ENCODE data around the gene KCNQ5. TPM values are rescaled to one million over a fixed set of nuclear protein-coding genes. Genes with fewer than 3 reads are reported as not detected.

Gene KCNQ5
- total RNA-seq, 4 donors from 2014 or later, result 0.96 to 3.4 (median 1.5) TPM

- H3K27ac ChIP-seq, result no peak overlapping the region
- TF ChIP-seq EP300 (IDR thresholded peaks at IDR 0.05) (no peak), CTCF (IDR thresholded peaks at IDR 0.05) (no peak), POLR2AphosphoS5 (IDR thresholded peaks at IDR 0.05) (no peak), POLR2A (IDR thresholded peaks at IDR 0.05) (no peak)
- H3K36me3 ChIP-seq, result no peaks in the 10 kb centered on the region
- 93% methylated on average over 3 of the region's 4 CpGs; no CpG with 5 or more reads in 1 of the 2 donors for WGBS, 2 donors (ENCODE audit: low coverage in 1 of 2)
- peaks cover 0 to 13% (median 0%) of the 10 kb centered on the region in 3 donors for H3K4me1 ChIP-seq
- H3K27me3 ChIP-seq, result no peaks in the 10 kb centered on the region
- H3K9me3 ChIP-seq, result no peaks in the 10 kb centered on the region
- no peak for ATAC-seq
- H3K4me3 ChIP-seq, result no peak overlapping the region
These were observed 167.3 kb downstream of the KCNQ5 start for GRCh38 chr6:72789145-72789544.

- H3K36me3 ChIP-seq, result no peaks in the 10 kb centered on the region
- H3K27ac ChIP-seq, result no peak overlapping the region
- 64 to 67% methylated on average over 1 of the region's 1 CpG for WGBS, 2 donors (ENCODE audit: low coverage in 1 of 2)
- ATAC-seq, result no peak
- no peak overlapping the region for H3K4me3 ChIP-seq
- H3K9me3 ChIP-seq, result no peaks in the 10 kb centered on the region
- H3K4me1 ChIP-seq, result peaks cover 0 to 6% (median 0%) of the 10 kb centered on the region in 3 donors
- TF ChIP-seq CTCF (IDR thresholded peaks at IDR 0.05) (no peak), POLR2AphosphoS5 (IDR thresholded peaks at IDR 0.05) (no peak), EP300 (IDR thresholded peaks at IDR 0.05) (no peak), POLR2A (IDR thresholded peaks at IDR 0.05) (no peak)
- H3K27me3 ChIP-seq, result no peaks in the 10 kb centered on the region
These were observed 170.8 kb downstream of the KCNQ5 start for GRCh38 chr6:72792692-72793091.

- Histone ChIP-seq H3K27me3 (no peaks in the 10 kb centered on the region), H3K36me3 (no peaks in the 10 kb centered on the region), H3K4me1 (no peaks in the 10 kb centered on the region), H3K4me3 (no peak overlapping the region), H3K9me3 (no peaks in the 10 kb centered on the region), H3K27ac (no peak overlapping the region)
- WGBS, 2 donors (ENCODE audit: low coverage in 1 of 2), result 56 to 65% methylated on average over 9 to 10 of the region's 10 CpGs
- no peak for TF ChIP-seq EP300 (IDR thresholded peaks at IDR 0.05)
- no peak for TF ChIP-seq POLR2A (IDR thresholded peaks at IDR 0.05)
- no peak for TF ChIP-seq POLR2AphosphoS5 (IDR thresholded peaks at IDR 0.05)
- no peak for TF ChIP-seq CTCF (IDR thresholded peaks at IDR 0.05)
- ATAC-seq, result no peak
These were observed 172.0 kb downstream of the KCNQ5 start for GRCh38 chr6:72793641-72794395.

GRCh38 chr6:72798196-72798595 is 176.3 kb downstream of the KCNQ5 start:
- Histone ChIP-seq H3K4me1 (no peaks in the 10 kb centered on the region), H3K27me3 (no peaks in the 10 kb centered on the region), H3K4me3 (no peak overlapping the region), H3K9me3 (no peaks in the 10 kb centered on the region), H3K27ac (no peak overlapping the region), H3K36me3 (no peaks in the 10 kb centered on the region)
- WGBS, 2 donors (ENCODE audit: low coverage in 1 of 2), result 33 to 41% methylated on average over 1 to 2 of the region's 2 CpGs
- TF ChIP-seq CTCF (IDR thresholded peaks at IDR 0.05) (no peak), EP300 (IDR thresholded peaks at IDR 0.05) (no peak), POLR2A (IDR thresholded peaks at IDR 0.05) (no peak), POLR2AphosphoS5 (IDR thresholded peaks at IDR 0.05) (no peak)
- ATAC-seq, result no peak
